GM18526 (cell line): ENCODE measurements around the gene WWOX.

Experiments used
- POLR2A ChIP-seq: IDR thresholded peaks from 3 replicates; pipeline ENCODE4 v1.6.1; 2011; ENCODE audit not compliant: insufficient read length; ENCODE audit errors: extremely low read depth

The WWOX gene

DNA sequence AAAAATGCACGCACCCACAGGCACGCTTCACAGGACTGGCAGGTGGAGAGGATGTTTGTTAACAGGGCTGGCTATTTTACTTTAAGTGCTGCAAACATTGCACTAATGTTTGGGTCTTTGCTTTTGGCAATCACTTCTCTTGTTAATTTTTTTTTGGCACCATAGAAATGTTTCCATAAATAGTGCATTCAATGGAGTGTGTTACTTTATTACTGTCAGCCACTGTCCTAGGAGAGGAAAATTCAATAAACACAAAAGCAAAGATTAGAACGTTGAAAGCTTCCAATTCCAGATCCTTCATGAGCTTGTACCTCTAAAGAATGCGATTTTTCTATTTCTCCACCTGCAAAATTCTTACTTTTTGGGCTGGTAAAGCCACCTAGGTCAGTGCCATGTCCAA is 743.5 kb downstream of the WWOX start:
- TF ChIP-seq POLR2A = no peak

GRCh38 chr16:78843978-78844377 is 744.5 kb downstream of the WWOX start:
- TF ChIP-seq POLR2A = no peak

GRCh38 chr16:78844682-78845081 is 745.2 kb downstream of the WWOX start:
- TF ChIP-seq POLR2A = no peak

GRCh38 chr16:78851266-78851665 is 751.8 kb downstream of the WWOX start:
- no peak for TF ChIP-seq POLR2A

DNA sequence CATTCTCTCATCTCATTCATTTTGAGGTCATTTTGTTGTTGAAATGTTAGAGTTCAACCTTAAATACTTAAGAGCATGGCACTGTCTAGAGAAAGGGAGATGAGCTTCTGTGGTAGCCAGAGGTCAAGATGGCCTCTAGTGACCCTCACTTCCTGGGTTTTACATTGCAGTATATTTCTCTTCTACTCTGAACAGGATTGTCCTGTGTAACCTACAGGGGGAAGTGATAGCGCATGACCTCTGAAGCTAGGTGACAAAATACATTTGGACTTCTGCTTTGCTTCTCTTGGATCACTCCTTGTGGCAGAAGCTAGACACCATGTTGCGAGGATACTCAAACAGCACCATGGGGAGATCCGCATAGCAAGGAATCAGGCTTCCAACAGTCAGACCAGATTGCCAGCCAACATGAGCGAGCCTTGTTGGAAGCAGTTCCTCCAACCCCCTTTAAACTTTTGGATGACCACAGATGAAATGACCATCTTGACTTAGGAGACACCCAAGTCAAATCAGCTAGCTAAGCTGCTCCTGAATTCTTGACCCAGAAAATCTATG is 752.7 kb downstream of the WWOX start:
- no peak for TF ChIP-seq POLR2A

GRCh38 chr16:78862022-78862421 is 762.6 kb downstream of the WWOX start:
- no peak for TF ChIP-seq POLR2A

DNA sequence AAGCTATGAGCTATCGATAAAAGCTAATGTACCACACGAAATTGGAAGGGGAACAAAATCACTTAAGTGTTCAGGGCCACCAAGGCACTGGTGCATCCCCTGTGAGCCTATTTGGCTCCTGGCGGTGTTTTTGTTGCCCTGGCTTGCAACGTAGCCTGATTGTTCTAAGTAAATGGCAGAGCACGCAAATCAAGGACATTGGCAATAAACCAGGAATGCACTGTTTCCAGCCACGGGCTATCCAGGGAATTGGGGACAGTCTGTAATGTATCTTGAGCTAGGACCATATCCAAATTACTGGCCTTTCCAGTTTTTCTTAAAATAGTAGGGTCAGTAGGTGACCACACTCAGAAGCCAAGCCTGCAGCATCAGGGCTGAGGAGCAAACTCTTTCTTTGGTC is 767.1 kb downstream of the WWOX start:
- no peak for TF ChIP-seq POLR2A

- no peak for TF ChIP-seq POLR2A
Measured at GRCh38 chr16:78869492-78869891, 770.0 kb downstream of the WWOX start.

- no peak for TF ChIP-seq POLR2A
Measured at GRCh38 chr16:78871241-78871640, 771.8 kb downstream of the WWOX start.

DNA sequence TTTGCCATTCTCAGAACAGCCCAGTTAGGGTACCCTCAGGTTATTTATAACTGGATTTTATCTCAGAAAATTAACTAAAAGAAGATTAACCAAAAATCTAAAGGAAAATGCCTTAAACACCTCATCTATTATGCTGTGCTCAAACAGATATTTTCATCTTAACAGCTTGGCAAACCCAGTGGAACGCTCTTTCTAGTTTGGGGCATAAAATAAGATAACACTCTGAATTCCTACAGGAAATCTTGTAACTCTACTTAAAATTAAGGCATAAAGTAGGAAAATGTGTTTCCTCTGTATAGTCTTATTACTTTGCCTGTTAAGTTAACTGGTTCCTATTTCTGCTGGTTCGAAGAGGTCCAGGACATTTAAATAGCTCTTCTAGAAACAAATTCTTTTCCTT is 777.2 kb downstream of the WWOX start:
- no peak for TF ChIP-seq POLR2A

- no peak for TF ChIP-seq POLR2A
Measured at GRCh38 chr16:78877114-78877655, 777.7 kb downstream of the WWOX start.

DNA sequence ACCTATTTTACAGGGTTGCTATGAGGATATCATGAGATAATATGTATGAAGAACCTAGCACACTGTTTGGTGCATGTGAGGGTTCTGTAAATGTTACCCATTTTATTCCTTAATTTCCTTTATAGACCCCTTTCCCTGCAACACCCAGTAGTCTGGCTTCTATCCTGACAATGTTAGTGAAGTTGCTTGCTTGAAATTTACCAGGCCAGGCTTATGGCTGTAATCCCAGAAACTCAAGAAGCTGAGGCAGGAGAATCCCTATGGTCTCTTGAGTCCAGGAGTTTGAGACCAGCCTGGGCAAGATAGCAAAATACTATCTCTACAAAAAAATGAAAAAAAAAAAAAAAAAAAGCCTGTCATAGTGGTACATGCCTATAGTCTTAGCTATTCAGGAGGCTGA is 779.1 kb downstream of the WWOX start:
- no peak for TF ChIP-seq POLR2A

DNA sequence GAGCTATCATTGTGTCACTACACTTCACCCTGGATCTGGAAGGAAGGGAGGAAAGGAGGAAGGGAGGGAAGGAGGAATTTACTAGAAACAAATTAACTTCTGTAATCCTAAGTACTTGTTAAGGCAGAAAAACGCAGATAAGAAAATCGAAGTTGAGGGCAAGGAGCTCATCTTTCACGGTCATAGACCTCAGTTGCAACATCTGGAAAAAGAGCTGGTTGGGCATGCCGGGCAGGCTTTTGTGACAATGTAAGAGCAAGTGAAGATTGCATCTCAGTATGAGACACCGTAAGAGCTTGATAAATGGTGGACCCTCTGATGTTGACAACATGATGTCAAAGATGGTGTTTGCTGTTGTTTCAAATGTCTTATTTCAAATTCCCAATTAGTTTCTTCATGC is 779.6 kb downstream of the WWOX start:
- TF ChIP-seq POLR2A = no peak

DNA sequence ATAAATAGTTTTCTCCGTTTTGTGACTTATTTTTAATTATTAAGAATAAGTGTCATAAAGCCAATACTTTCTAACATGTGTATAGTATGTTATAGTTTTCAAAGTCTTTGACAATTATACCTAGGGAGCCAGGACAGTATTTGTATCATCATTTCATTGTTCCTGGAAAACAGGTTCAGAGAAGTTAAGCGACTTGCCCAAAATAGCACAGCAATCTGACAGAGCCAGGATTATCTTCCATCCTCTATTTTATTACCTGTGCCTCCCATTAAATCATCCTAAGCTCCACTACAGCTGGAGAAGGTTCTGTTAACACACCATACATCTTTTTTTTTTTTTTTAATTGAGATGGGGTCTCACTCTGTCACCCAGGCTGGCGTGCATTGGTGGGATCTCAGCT is 782.7 kb downstream of the WWOX start:
- TF ChIP-seq POLR2A = no peak

DNA sequence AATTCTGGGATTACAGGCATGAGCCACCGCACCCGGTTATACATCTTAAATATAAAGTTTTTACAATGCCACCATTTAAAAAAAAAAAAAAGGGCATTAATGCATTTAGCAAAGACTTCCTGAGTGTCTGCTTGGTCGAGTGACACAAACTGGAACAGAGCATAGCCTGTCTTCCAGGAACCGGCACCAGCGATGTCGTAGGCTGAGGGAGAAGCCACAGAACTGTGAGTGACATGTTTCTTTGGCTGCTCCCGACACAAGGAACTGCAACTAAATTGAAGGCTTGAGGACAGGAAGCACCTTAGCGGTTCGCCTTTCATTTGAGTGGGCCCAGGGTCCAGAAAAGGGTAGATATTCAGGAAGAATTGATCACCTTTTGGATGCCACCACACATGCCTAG is 783.3 kb downstream of the WWOX start:
- no peak for TF ChIP-seq POLR2A

- no peak for TF ChIP-seq POLR2A
Measured at GRCh38 chr16:78884204-78884603, 784.8 kb downstream of the WWOX start.

DNA sequence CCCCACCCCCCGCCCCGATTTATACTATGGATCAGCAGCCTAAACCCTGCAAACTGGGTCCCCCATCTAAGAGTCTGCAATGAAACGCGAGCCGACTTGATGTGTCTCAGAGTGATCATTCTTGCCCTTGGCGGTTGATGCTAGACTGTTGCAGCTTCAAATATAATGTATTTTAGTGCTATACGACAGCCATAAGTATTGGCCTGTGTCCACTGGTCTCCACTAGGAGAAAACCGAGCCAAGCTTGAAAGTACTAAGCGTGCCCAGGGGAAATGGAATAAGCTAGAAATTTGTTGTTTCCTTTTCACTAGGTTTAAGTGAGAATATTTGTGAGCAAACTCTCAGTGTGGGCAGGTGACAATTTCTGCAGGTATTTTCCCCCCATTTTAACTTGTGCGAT is 789.9 kb downstream of the WWOX start:
- TF ChIP-seq POLR2A = no peak

- no peak for TF ChIP-seq POLR2A
Measured at GRCh38 chr16:78890373-78890895, 791.0 kb downstream of the WWOX start.
